Measurements from ENCODE around the gene NIM1K. TPM values are rescaled to one million over a fixed set of nuclear protein-coding genes. Genes with fewer than 3 reads are reported as not detected.

The NIM1K gene
- total and polyA plus RNA-seq, 2 of the 13 experiments (the other 11 are each of a cell fraction or from before 2014, with no cell fraction given) = 0.04 TPM; not detected in 1

GRCh38 chr5:43236653-43237355 is 44.8 kb downstream of the NIM1K start:
- H3K36me3 ChIP-seq (replicated peaks in 1 of 2; ENCODE audit: control insufficient read depth in 1 of 2, insufficient read depth in 2 of 2, low read length in 2 of 2) = no peaks in the 10 kb centered on the region
- no peak overlapping the region for H3K4me3 ChIP-seq (replicated peaks in 1 of 3; ENCODE audit: insufficient read depth in 1 of 3, low read depth in 2 of 3, low read length in 3 of 3)
- in situ Hi-C loops (cut with HindIII; ENCODE audit: extremely low pct_ligation_motif_present, low pct_unique_long_range_greater_than_20kb) (no loop called here), intact Hi-C loops (cut with micrococcal nuclease; ENCODE audit: unreplicated experiment) (no loop called here)
- ATAC-seq (no peak), FAIRE-seq (no peak), DNase-seq (ENCODE audit: low spot score) (no peak)
- H3K9ac ChIP-seq (ENCODE audit: insufficient read depth, low read depth, low read length) = no peak overlapping the region
- no peaks in the 10 kb centered on the region for H3K79me2 ChIP-seq (ENCODE audit: insufficient read depth, low read length)
- ChIA-PET CTCF (ENCODE audit: low intra/inter-chr PET ratio, low total read pairs) (no interaction called here), POLR2A (no interaction called here)
- 41% methylated on average over 5 of the region's 5 CpGs for WGBS (ENCODE audit: low lambda C conversion rate)
- H3K4me1 ChIP-seq (ENCODE audit: insufficient read depth, low read length) = no peaks in the 10 kb centered on the region
- no peak overlapping the region for H3K27ac ChIP-seq (ENCODE audit: extremely low read length, insufficient read depth, low read length)
- no peaks in the 10 kb centered on the region for H4K20me1 ChIP-seq (ENCODE audit: insufficient read depth, low read length)
- no peak overlapping the region for H3K4me2 ChIP-seq (ENCODE audit: low read depth, low read length)
- no peaks in the 10 kb centered on the region for H3K27me3 ChIP-seq (ENCODE audit: control insufficient read depth in 1 of 2, insufficient read depth in 2 of 2, low read length in 2 of 2)
- no peak overlapping the region for H2AFZ ChIP-seq (ENCODE audit: low read length)
- BruUV-seq (replicated peaks) = no TSS peak
- H3K9me3 ChIP-seq (ENCODE audit: low read length) = no peaks in the 10 kb centered on the region
- TF ChIP-seq HOXD1 (CRISPR knock-in tag; IDR thresholded peaks at IDR 0.05) (no peak), ZNF333 (CRISPR knock-in tag; IDR thresholded peaks at IDR 0.05; ENCODE audit: borderline replicate concordance) (no peak), ZNF800 (CRISPR knock-in tag; IDR thresholded peaks at IDR 0.05) (no peak), ZNF607 (CRISPR knock-in tag; IDR thresholded peaks at IDR 0.05; ENCODE audit: borderline replicate concordance) (no peak), NFYC (CRISPR knock-in tag; IDR thresholded peaks at IDR 0.05) (no peak), AKNA (CRISPR knock-in tag; IDR thresholded peaks at IDR 0.05; ENCODE audit: borderline replicate concordance) (no peak), MAFG (CRISPR knock-in tag; IDR thresholded peaks at IDR 0.05) (no peak), BRD4 (CRISPR knock-in tag; IDR thresholded peaks at IDR 0.05) (no peak), MAFF (IDR thresholded peaks at IDR 0.05; ENCODE audit: low read depth, low read length) (no peak), ZNF557 (CRISPR knock-in tag; IDR thresholded peaks at IDR 0.05) (no peak), IKZF5 (CRISPR knock-in tag; IDR thresholded peaks at IDR 0.05) (no peak), BHLHE40 (IDR thresholded peaks at IDR 0.05; ENCODE audit: low read length) (no peak), ZGPAT (CRISPR knock-in tag; IDR thresholded peaks at IDR 0.05) (no peak), ZNF382 (CRISPR knock-in tag; IDR thresholded peaks at IDR 0.05; ENCODE audit: borderline replicate concordance) (no peak), SMAD3 (CRISPR knock-in tag; IDR thresholded peaks at IDR 0.05) (no peak)
